HS-5 (cell line): ENCODE results near the gene KLF3.

Experiments used
- DNase-seq: peaks from one replicate; pipeline ENCODE4 v3.0.0-alpha.2; 2012; ENCODE audit warnings: low read depth

The KLF3 gene

GRCh38 chr4:38743866-38744265 lies 79.9 kb downstream of the KLF3 start:
- DNase-seq = no peak

- no peak for DNase-seq
Observed at GRCh38 chr4:38745881-38746280, 81.9 kb downstream of the KLF3 start.

- DNase-seq = no peak
Observed at GRCh38 chr4:38747629-38748028, 83.6 kb downstream of the KLF3 start.

- no peak for DNase-seq
Observed at GRCh38 chr4:38749336-38749735, 85.3 kb downstream of the KLF3 start.
